ENCODE results near the gene VASH1.

Gene VASH1

GRCh38 chr14:76775695-76776427 lies 14.6 kb downstream of the VASH1 start:
- no peak overlapping the region for H3K9ac ChIP-seq (ENCODE audit: low read length)
- H3K4me1 ChIP-seq (ENCODE audit: control insufficient read depth, insufficient read depth, low read length): peaks cover 4% of the 10 kb centered on the region
- no peaks in the 10 kb centered on the region for H3K36me3 ChIP-seq (ENCODE audit: control insufficient read depth, insufficient read depth, low read length)
- peaks cover 2% of the 10 kb centered on the region for H3K27me3 ChIP-seq (ENCODE audit: control insufficient read depth, insufficient read depth, low read length)
- no peak overlapping the region for H3K27ac ChIP-seq (ENCODE audit: low read depth, low read length)
- no peak overlapping the region for H3K4me3 ChIP-seq (ENCODE audit: low read length)

- no peak overlapping the region for H3K4me3 ChIP-seq (ENCODE audit: low read length)
- peaks cover 2% of the 10 kb centered on the region for H3K27me3 ChIP-seq (ENCODE audit: control insufficient read depth, insufficient read depth, low read length)
- H3K36me3 ChIP-seq (ENCODE audit: control insufficient read depth, insufficient read depth, low read length): peaks cover 4% of the 10 kb centered on the region
- no peak overlapping the region for H3K9ac ChIP-seq (ENCODE audit: low read length)
- H3K27ac ChIP-seq (ENCODE audit: low read depth, low read length): no peak overlapping the region
- H3K4me1 ChIP-seq (ENCODE audit: control insufficient read depth, insufficient read depth, low read length): peaks cover 4% of the 10 kb centered on the region
Observed at GRCh38 chr14:76776428-76777251, 15.4 kb downstream of the VASH1 start.

DNA sequence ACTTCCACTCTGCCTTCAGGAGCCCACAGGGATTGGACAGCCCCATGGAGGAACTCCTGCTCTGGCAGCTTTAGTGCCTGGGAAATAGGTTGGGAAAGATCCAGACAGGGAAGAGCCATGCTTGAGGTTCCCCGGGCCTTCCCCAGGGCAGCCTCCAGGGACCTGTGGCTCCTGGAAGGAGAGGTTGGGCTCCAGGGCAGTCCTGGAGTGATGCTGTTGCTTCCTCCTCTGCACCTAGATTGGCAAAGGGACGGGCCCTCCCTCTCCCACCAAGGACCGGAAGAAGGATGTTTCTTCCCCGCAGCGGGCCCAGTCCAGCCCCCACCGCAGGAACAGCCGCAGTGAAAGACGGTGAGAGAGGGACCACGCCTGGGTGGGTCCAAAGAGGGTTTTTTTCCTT lies 16.5 kb downstream of the VASH1 start:
- H3K36me3 ChIP-seq (ENCODE audit: control insufficient read depth, insufficient read depth, low read length): peaks cover 12% of the 10 kb centered on the region
- H3K27me3 ChIP-seq (ENCODE audit: control insufficient read depth, insufficient read depth, low read length): peaks cover 2% of the 10 kb centered on the region
- H3K4me1 ChIP-seq (ENCODE audit: control insufficient read depth, insufficient read depth, low read length): no peaks in the 10 kb centered on the region
- no peak overlapping the region for H3K4me3 ChIP-seq (ENCODE audit: low read length)
- no peak overlapping the region for H3K27ac ChIP-seq (ENCODE audit: low read depth, low read length)
- H3K9ac ChIP-seq (ENCODE audit: low read length): no peak overlapping the region

- H3K4me1 ChIP-seq (ENCODE audit: control insufficient read depth, insufficient read depth, low read length): no peaks in the 10 kb centered on the region
Observed at GRCh38 chr14:76778546-76779215, 17.4 kb downstream of the VASH1 start.

GRCh38 chr14:76779221-76780057 lies 18.2 kb downstream of the VASH1 start:
- Histone ChIP-seq H3K9ac (ENCODE audit: low read length) (no peak overlapping the region), H3K4me3 (ENCODE audit: low read length) (no peak overlapping the region), H3K27ac (ENCODE audit: low read depth, low read length) (no peak overlapping the region), H3K36me3 (ENCODE audit: control insufficient read depth, insufficient read depth, low read length) (peaks cover 12% of the 10 kb centered on the region), H3K4me1 (ENCODE audit: control insufficient read depth, insufficient read depth, low read length) (no peaks in the 10 kb centered on the region), H3K27me3 (ENCODE audit: control insufficient read depth, insufficient read depth, low read length) (no peaks in the 10 kb centered on the region)

More at GRCh38 chr14:76778546-76779215, 17.4 kb downstream of the VASH1 start:
- Histone ChIP-seq H3K27ac (ENCODE audit: low read depth, low read length) (no peak overlapping the region), H3K36me3 (ENCODE audit: control insufficient read depth, insufficient read depth, low read length) (peaks cover 12% of the 10 kb centered on the region), H3K9ac (ENCODE audit: low read length) (no peak overlapping the region), H3K4me3 (ENCODE audit: low read length) (no peak overlapping the region), H3K27me3 (ENCODE audit: control insufficient read depth, insufficient read depth, low read length) (peaks cover 2% of the 10 kb centered on the region)

GRCh38 chr14:76780058-76780345 lies 18.7 kb downstream of the VASH1 start:
- peaks cover 12% of the 10 kb centered on the region for H3K36me3 ChIP-seq (ENCODE audit: control insufficient read depth, insufficient read depth, low read length)
- no peak overlapping the region for H3K4me3 ChIP-seq (ENCODE audit: low read length)
- no peak overlapping the region for H3K9ac ChIP-seq (ENCODE audit: low read length)
- H3K4me1 ChIP-seq (ENCODE audit: control insufficient read depth, insufficient read depth, low read length): no peaks in the 10 kb centered on the region
- no peak overlapping the region for H3K27ac ChIP-seq (ENCODE audit: low read depth, low read length)
- H3K27me3 ChIP-seq (ENCODE audit: control insufficient read depth, insufficient read depth, low read length): no peaks in the 10 kb centered on the region

- Histone ChIP-seq H3K9ac (ENCODE audit: low read length) (no peak overlapping the region), H3K27ac (ENCODE audit: low read depth, low read length) (no peak overlapping the region), H3K27me3 (ENCODE audit: control insufficient read depth, insufficient read depth, low read length) (no peaks in the 10 kb centered on the region)
Observed at GRCh38 chr14:76780360-76780759, 19.1 kb downstream of the VASH1 start.

GRCh38 chr14:76780875-76781647 lies 19.8 kb downstream of the VASH1 start:
- Histone ChIP-seq H3K27me3 (ENCODE audit: control insufficient read depth, insufficient read depth, low read length) (no peaks in the 10 kb centered on the region), H3K27ac (ENCODE audit: low read depth, low read length) (no peak overlapping the region), H3K9ac (ENCODE audit: low read length) (no peak overlapping the region), H3K4me3 (ENCODE audit: low read length) (no peak overlapping the region), H3K36me3 (ENCODE audit: control insufficient read depth, insufficient read depth, low read length) (peaks cover 12% of the 10 kb centered on the region), H3K4me1 (ENCODE audit: control insufficient read depth, insufficient read depth, low read length) (no peaks in the 10 kb centered on the region)

More at GRCh38 chr14:76780360-76780759, 19.1 kb downstream of the VASH1 start:
- Histone ChIP-seq H3K36me3 (ENCODE audit: control insufficient read depth, insufficient read depth, low read length) (peaks cover 12% of the 10 kb centered on the region), H3K4me3 (ENCODE audit: low read length) (no peak overlapping the region), H3K4me1 (ENCODE audit: control insufficient read depth, insufficient read depth, low read length) (no peaks in the 10 kb centered on the region)

DNA sequence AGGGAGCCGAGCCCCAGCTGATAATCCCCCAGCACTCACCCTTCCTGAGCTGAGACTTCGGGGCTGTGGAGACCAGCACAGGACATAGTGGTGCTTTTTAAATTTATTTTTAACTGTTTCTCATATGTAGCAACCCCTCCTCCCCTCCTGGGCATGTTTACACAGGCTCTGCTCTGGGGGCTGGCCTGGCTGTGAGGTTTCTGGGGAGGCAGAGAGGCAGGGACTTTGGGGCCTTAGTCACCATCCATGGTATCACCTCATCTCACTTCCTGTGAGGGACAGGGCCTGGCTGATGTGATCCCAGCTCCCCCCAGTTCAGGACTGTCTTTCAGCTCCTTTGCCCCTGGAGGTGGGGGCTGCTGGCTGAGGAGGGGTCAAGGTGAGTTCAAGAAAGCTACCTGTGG lies 20.4 kb downstream of the VASH1 start:
- H3K36me3 ChIP-seq (ENCODE audit: control insufficient read depth, insufficient read depth, low read length): peaks cover 16% of the 10 kb centered on the region
- no peak overlapping the region for H3K4me3 ChIP-seq (ENCODE audit: low read length)
- H3K9ac ChIP-seq (ENCODE audit: low read length): no peak overlapping the region
- no peak overlapping the region for H3K27ac ChIP-seq (ENCODE audit: low read depth, low read length)
- no peaks in the 10 kb centered on the region for H3K4me1 ChIP-seq (ENCODE audit: control insufficient read depth, insufficient read depth, low read length)
- H3K27me3 ChIP-seq (ENCODE audit: control insufficient read depth, insufficient read depth, low read length): no peaks in the 10 kb centered on the region

- Histone ChIP-seq H3K27ac (ENCODE audit: low read depth, low read length) (no peak overlapping the region), H3K36me3 (ENCODE audit: control insufficient read depth, insufficient read depth, low read length) (peaks cover 17% of the 10 kb centered on the region), H3K4me1 (ENCODE audit: control insufficient read depth, insufficient read depth, low read length) (no peaks in the 10 kb centered on the region), H3K9ac (ENCODE audit: low read length) (no peak overlapping the region), H3K27me3 (ENCODE audit: control insufficient read depth, insufficient read depth, low read length) (no peaks in the 10 kb centered on the region), H3K4me3 (ENCODE audit: low read length) (no peak overlapping the region)
Observed at GRCh38 chr14:76782115-76782884, 21.0 kb downstream of the VASH1 start.
